GM23338 (cell line): Measurements from ENCODE around the gene SLC1A4. TPM values are rescaled to one million over a fixed set of nuclear protein-coding genes. Genes with fewer than 3 reads are reported as not detected.

ENCODE experiments used
- ATAC-seq: fragments of 200-7000 bp; cut with Tn5 transposase; 3 replicates; pipeline ENCODE4 v1.9.1; 2020
- DNase-seq: peaks from one replicate; pipeline ENCODE4 v3.0.0-alpha.2; 2015; ENCODE audit warnings: low spot score
- H2AFZ ChIP-seq: fragments of 200-600 bp; sonication (generic); 2 replicates; pipeline ENCODE4 v1.8.0; 2016; ENCODE audit warnings: antibody characterized with exemption, mild to moderate bottlenecking, moderate library complexity
- H3F3A ChIP-seq: fragments of 200-600 bp; sonication (generic); replicated peaks from 2 replicates; pipeline ENCODE4 v1.8.0; 2017; ENCODE audit warnings: antibody characterized with exemption, mixed run types, low read depth
- H3K27ac ChIP-seq: fragments of 200-600 bp; sonication (generic); 2 replicates; pipeline ENCODE4 v1.6.1; 2016; ENCODE audit warnings: low read depth
- H3K27me3 ChIP-seq: fragments of 200-600 bp; sonication (generic); 2 replicates; pipeline ENCODE4 v1.8.0; 2016; ENCODE audit warnings: mild to moderate bottlenecking, mixed run types, moderate library complexity; ENCODE audit not compliant: insufficient read depth
- H3K36me3 ChIP-seq: fragments of 200-600 bp; sonication (generic); 2 replicates; pipeline ENCODE4 v1.8.0; 2016; ENCODE audit warnings: mild to moderate bottlenecking; ENCODE audit not compliant: insufficient read depth
- H3K4me1 ChIP-seq: fragments of 200-600 bp; sonication (generic); 2 replicates; pipeline ENCODE4 v1.8.0; 2016; ENCODE audit warnings: mild to moderate bottlenecking, moderate library complexity; ENCODE audit not compliant: insufficient read depth
- H3K4me2 ChIP-seq: fragments of 200-600 bp; sonication (generic); 2 replicates; pipeline ENCODE4 v1.7.1; 2017; ENCODE audit warnings: mixed run types
- H3K4me3 ChIP-seq: fragments of 200-600 bp; sonication (generic); 2 replicates; pipeline ENCODE4 v1.6.1; 2016; ENCODE audit warnings: mixed run types
- H3K79me2 ChIP-seq: fragments of 200-600 bp; sonication (generic); replicated peaks from 2 replicates; pipeline ENCODE4 v1.8.0; 2017; ENCODE audit warnings: mild to moderate bottlenecking; ENCODE audit not compliant: insufficient read depth
- H3K9me2 ChIP-seq: fragments of 200-600 bp; sonication (generic); 2 replicates; pipeline ENCODE4 v1.8.0; 2017; ENCODE audit not compliant: insufficient read depth
- H4K20me1 ChIP-seq: fragments of 200-600 bp; sonication (generic); replicated peaks from 2 replicates; pipeline ENCODE4 v1.8.0; 2017; ENCODE audit warnings: mild to moderate bottlenecking; ENCODE audit not compliant: insufficient read depth
- H3K27ac Mint-ChIP-seq: 2 replicates; pipeline ENCODE4 v1.8.0; 2020; ENCODE audit warnings: inconsistent platforms, mild to moderate bottlenecking, moderate library complexity, mixed read lengths
- H3K27me3 Mint-ChIP-seq: 3 replicates; pipeline ENCODE4 v1.8.0; 2022; ENCODE audit warnings: low read depth, mild to moderate bottlenecking, moderate library complexity, mixed read lengths, inconsistent platforms; ENCODE audit not compliant: insufficient read depth, poor library complexity
- H3K36me3 Mint-ChIP-seq: 3 replicates; pipeline ENCODE4 v1.8.0; 2021; ENCODE audit warnings: low read depth, mild to moderate bottlenecking, inconsistent platforms, moderate library complexity, mixed read lengths
- H3K4me1 Mint-ChIP-seq: 3 replicates; pipeline ENCODE4 v1.8.0; 2020; ENCODE audit warnings: mild to moderate bottlenecking, inconsistent platforms, mixed read lengths
- H3K4me3 Mint-ChIP-seq: 3 replicates; pipeline ENCODE4 v1.8.0; 2021; ENCODE audit warnings: moderate library complexity, mild to moderate bottlenecking, inconsistent platforms, mixed read lengths
- H3K9me3 Mint-ChIP-seq: 3 replicates; pipeline ENCODE4 v1.8.0; 2020; ENCODE audit warnings: moderate library complexity, mild to moderate bottlenecking, inconsistent platforms, mixed read lengths
- CREB1 ChIP-seq: fragments of 250-450 bp; sonication (Bioruptor Pico); IDR thresholded peaks from 2 replicates; pipeline ENCODE4 v1.5.0; 2020; ENCODE audit warnings: low read depth, mild to moderate bottlenecking, moderate library complexity
- CTCF ChIP-seq, 2 experiments: fragments of 200-600 bp in 1 of 2; sonication (generic) in 1 of 2; conservative IDR thresholded peaks; 2 replicates each; pipeline versions ENCODE4 v1.5.1 to v1.6.1; 2016 to 2017; ENCODE audit warnings: antibody characterized with exemption in 2 of 2, low read depth in 2 of 2, mild to moderate bottlenecking in 2 of 2, moderate library complexity in 1 of 2
- JUNB ChIP-seq: IDR thresholded peaks from one replicate; pipeline ENCODE4 v1.6.1; 2016; ENCODE audit warnings: antibody characterized with exemption; ENCODE audit not compliant: unreplicated experiment
- NANOG ChIP-seq: IDR thresholded peaks from 2 replicates; pipeline ENCODE4 v1.6.1; 2016; ENCODE audit warnings: antibody characterized with exemption, borderline replicate concordance
- ZNF462 ChIP-seq: fragments of 250-450 bp; sonication (Bioruptor Pico); IDR thresholded peaks from 2 replicates; pipeline ENCODE4 v1.5.0; 2020; ENCODE audit warnings: mild to moderate bottlenecking, moderate library complexity
- polyA plus RNA-seq: library from polyadenylated mRNA; unstranded; fragments of >200 nt; fragmentation: Nextera tagmentation; extraction: Ambion mirVana; gene quantifications from 2 replicates; pipeline ENCODE4 v1.2.1, GENCODE V29; 2016
- total RNA-seq: library from RNA; depleted of rRNA; stranded (reverse); fragments of >200 nt; shearing (Covaris generic); gene quantifications from 2 replicates; pipeline ENCODE4 v1.2.3, GENCODE V29; 2014

Gene SLC1A4
- total and polyA plus RNA-seq, 2 experiments from 2014 or later, result 1.3 to 2.7 TPM

GRCh38 chr2:65061910-65062339 is 72.7 kb downstream of the SLC1A4 start (continued):
- TF ChIP-seq ZNF462 (CRISPR knock-in tag), result no peak
- no peak for TF ChIP-seq CTCF (conservative IDR thresholded peaks at IDR 0.05; ENCODE audit: low read depth in 2 of 2)
- TF ChIP-seq NANOG, result no peak
- TF ChIP-seq CREB1 (CRISPR knock-in tag), result no peak
- no peak for TF ChIP-seq JUNB

- H3K4me3 ChIP-seq, result no peak overlapping the region
- Mint-ChIP-seq H3K9me3 (no peaks in the 10 kb centered on the region), H3K36me3 (peaks cover 7% of the 10 kb centered on the region; the same call in 2 of the 3 replicates), H3K27ac (no peak overlapping the region; the same call in 1 of the 2 replicates), H3K4me3 (no peak overlapping the region), H3K27me3 (peaks cover 11% of the 10 kb centered on the region), H3K4me1 (peaks cover 34% of the 10 kb centered on the region)
- H4K20me1 ChIP-seq, result peaks cover 41% of the 10 kb centered on the region
- no peaks in the 10 kb centered on the region for H3K4me1 ChIP-seq
- ATAC-seq, result no peak
- H3K27ac ChIP-seq, result no peak overlapping the region
- no peaks in the 10 kb centered on the region for H3K27me3 ChIP-seq
- no peaks in the 10 kb centered on the region for H3K9me2 ChIP-seq
- no peaks in the 10 kb centered on the region for H3K36me3 ChIP-seq
- H3K4me2 ChIP-seq, result no peak overlapping the region
- H2AFZ ChIP-seq, result no peak overlapping the region
- no peaks in the 10 kb centered on the region for H3F3A ChIP-seq
- H3K79me2 ChIP-seq, result peaks cover 95% of the 10 kb centered on the region
- no peak for DNase-seq
- TF ChIP-seq CTCF (conservative IDR thresholded peaks at IDR 0.05; ENCODE audit: low read depth in 2 of 2) (no peak), JUNB (no peak)
Measured at GRCh38 chr2:65062843-65063825, 73.9 kb downstream of the SLC1A4 start.
